HG03354 (cell line): ENCODE results near the gene MTMR1.
A peak's percentile ranks its signal among the peaks of the same experiment; 100 is the strongest.

Experiments used
- ATAC-seq: cut with Tn5 transposase; IDR thresholded peaks from one replicate; pipeline ENCODE4 v1.9.1; 2021; ENCODE audit warnings: mild to moderate bottlenecking; ENCODE audit not compliant: unreplicated experiment, poor library complexity, severe bottlenecking

MTMR1 gene

GRCh38 chrX:150692831-150693724 is at the start of gene MTMR1:
MTMR1 (plus strand) TSS chrX:150693396; CDS start chrX:150693531, 135 bp downstream.
- ATAC-seq, result peak; percentile 44

- ATAC-seq, result no peak
Measured at GRCh38 chrX:150643958-150644357, 49.2 kb upstream of the MTMR1 start.

GRCh38 chrX:150644422-150644821 is 48.8 kb upstream of the MTMR1 start:
- no peak for ATAC-seq

GRCh38 chrX:150647331-150647730 is 45.9 kb upstream of the MTMR1 start:
- ATAC-seq, result no peak

GRCh38 chrX:150648296-150648940 is 44.8 kb upstream of the MTMR1 start:
- ATAC-seq, result no peak

GRCh38 chrX:150649096-150649870 is 43.9 kb upstream of the MTMR1 start:
- no peak for ATAC-seq

GRCh38 chrX:150651906-150652305 is 41.3 kb upstream of the MTMR1 start:
- no peak for ATAC-seq

- no peak for ATAC-seq
Measured at GRCh38 chrX:150655788-150656187, 37.4 kb upstream of the MTMR1 start.

GRCh38 chrX:150663073-150663472 is 30.1 kb upstream of the MTMR1 start:
- ATAC-seq, result no peak

- ATAC-seq, result no peak
Measured at GRCh38 chrX:150664290-150664689, 28.9 kb upstream of the MTMR1 start.

GRCh38 chrX:150676221-150676620 is 17.0 kb upstream of the MTMR1 start:
- ATAC-seq, result no peak

- no peak for ATAC-seq
Measured at GRCh38 chrX:150680974-150681373, 12.2 kb upstream of the MTMR1 start.

- ATAC-seq, result no peak
Measured at GRCh38 chrX:150683112-150683511, 10.1 kb upstream of the MTMR1 start.

GRCh38 chrX:150683536-150684146 is 9.6 kb upstream of the MTMR1 start:
- no peak for ATAC-seq

- no peak for ATAC-seq
Measured at GRCh38 chrX:150688911-150689451, 4.2 kb upstream of the MTMR1 start.

GRCh38 chrX:150690126-150690525 is 3.1 kb upstream of the MTMR1 start:
- no peak for ATAC-seq

- no peak for ATAC-seq
Measured at GRCh38 chrX:150692296-150692695, 900 bp upstream of the MTMR1 start.

GRCh38 chrX:150693725-150694574 is 754 bp downstream of the MTMR1 start:
- peak; percentile 78 for ATAC-seq
